Measurements from ENCODE around the gene GALNT18.

GRCh38 chr11:11236498-11237059 lies 385.2 kb downstream of the GALNT18 start:
- TF ChIP-seq CTCF (IDR thresholded peaks at IDR 0.05; ENCODE audit: low read length) (no peak), EZH2phosphoT487 (IDR thresholded peaks at IDR 0.05; ENCODE audit: low read length) (no peak), EZH2 (optimal IDR thresholded peaks at IDR 0.05; ENCODE audit: low read depth, low read length) (no peak)
